Sigmoid colon (tissue), 4 donors: ENCODE measurements around the gene IFNL1.

Source experiments
- CTCF ChIP-seq, 4 experiments: fragments of 450-650 bp in 3 of 4; fragments of 200-600 bp in 1 of 4; IDR thresholded peaks; one replicate each; pipeline ENCODE4 v1.5.1; 2016 to 2019; ENCODE audit warnings: antibody characterized with exemption in 4 of 4, mild to moderate bottlenecking in 3 of 4, moderate library complexity in 2 of 4
- EP300 ChIP-seq, 4 donors: sonication (generic); formaldehyde crosslinking; IDR thresholded peaks; one replicate each; pipeline ENCODE4 v1.6.1; 2017; ENCODE audit warnings: antibody characterized with exemption in 4 of 4
- POLR2A ChIP-seq, 2 donors: fragments of 450-650 bp; IDR thresholded peaks; one replicate each; pipeline ENCODE4 v1.6.1; 2016; ENCODE audit warnings: antibody characterized with exemption in 2 of 2, mild to moderate bottlenecking in 2 of 2, moderate library complexity in 2 of 2
- POLR2AphosphoS5 ChIP-seq, 4 donors: sonication (generic); formaldehyde crosslinking; IDR thresholded peaks; one replicate each; pipeline ENCODE4 v1.6.1; 2017; ENCODE audit warnings: antibody characterized with exemption in 4 of 4

GRCh38 chr19:39339674-39340073, 43.5 kb downstream of the IFNL1 start:
- TF ChIP-seq POLR2AphosphoS5 (IDR thresholded peaks at IDR 0.05) (no peak), CTCF (IDR thresholded peaks at IDR 0.05) (no peak), POLR2A (IDR thresholded peaks at IDR 0.05) (no peak), EP300 (IDR thresholded peaks at IDR 0.05) (no peak)
